GM13977 (cell line): Measurements from ENCODE around the gene MYH8.

Experiments
- DNase-seq: peaks from one replicate; pipeline ENCODE4 v3.0.0; 2012; ENCODE audit warnings: low spot score
- CTCF ChIP-seq: IDR thresholded peaks from 2 replicates; pipeline ENCODE4 v1.5.1; 2012; ENCODE audit warnings: mild to moderate bottlenecking, control low read depth; ENCODE audit not compliant: insufficient read depth; ENCODE audit errors: extremely low read depth, missing control alignments
- in situ Hi-C: fragments of 300-500 bp; cut with MboI; formaldehyde crosslinking; loops from one replicate; pipeline ENCODE4 v1.12.0; 2022; ENCODE audit warnings: low sequenced_read_pairs, low pct_unique_long_range_greater_than_20kb, mixed read lengths, inconsistent platforms; ENCODE audit not compliant: unreplicated experiment

MYH8 gene

DNA sequence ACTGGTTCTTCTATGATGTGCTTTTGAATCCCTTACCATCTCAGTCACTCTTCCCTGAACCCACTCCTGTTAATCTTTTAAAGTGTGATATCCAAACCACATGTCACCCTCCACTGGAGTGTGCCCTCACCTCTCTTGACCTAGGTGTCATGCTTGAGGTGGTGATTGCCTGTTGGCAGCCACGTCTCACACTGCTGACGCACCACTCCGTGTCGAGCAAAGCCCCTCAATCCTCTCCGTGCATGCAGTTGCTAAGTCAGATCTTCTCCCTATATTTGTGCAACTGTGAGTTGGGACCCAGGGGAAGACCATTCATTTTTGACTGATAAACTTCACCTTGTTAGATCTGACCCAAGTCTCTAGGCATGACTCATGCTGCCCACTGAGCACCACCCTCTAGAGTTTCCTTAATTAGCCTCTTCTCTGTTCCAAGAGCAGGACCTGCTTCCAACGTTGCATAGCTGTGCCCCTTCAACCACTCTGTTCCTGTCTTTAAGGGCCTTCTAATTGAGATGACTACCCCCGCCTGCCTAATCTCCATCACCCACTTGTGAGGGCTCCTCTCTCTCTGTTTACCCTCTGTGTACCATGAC lies 51.6 kb downstream of the MYH8 start:
- TF ChIP-seq CTCF, result no peak
- no peak for DNase-seq
- in situ Hi-C loops, result no loop called here

DNA sequence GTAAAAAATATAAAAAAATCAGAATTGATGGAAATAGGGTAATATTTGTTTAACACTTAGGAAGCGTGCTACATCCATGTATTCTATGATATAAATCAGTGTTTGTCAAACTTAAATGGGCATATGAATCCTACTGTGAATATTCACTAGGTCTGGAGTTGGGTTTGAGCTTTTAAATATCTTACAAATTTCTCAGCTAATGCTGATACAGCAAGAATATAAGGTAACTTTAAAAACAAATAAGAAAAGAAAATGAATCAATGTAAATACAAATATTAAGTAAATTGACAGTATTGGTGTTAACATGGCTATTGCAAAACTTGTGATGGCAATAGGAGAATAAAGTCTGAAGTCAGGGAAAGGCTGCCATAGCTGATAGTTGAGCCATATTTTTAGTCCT lies 52.5 kb downstream of the MYH8 start:
- DNase-seq, result no peak
- no peak for TF ChIP-seq CTCF
- in situ Hi-C loops, result no loop called here

DNA sequence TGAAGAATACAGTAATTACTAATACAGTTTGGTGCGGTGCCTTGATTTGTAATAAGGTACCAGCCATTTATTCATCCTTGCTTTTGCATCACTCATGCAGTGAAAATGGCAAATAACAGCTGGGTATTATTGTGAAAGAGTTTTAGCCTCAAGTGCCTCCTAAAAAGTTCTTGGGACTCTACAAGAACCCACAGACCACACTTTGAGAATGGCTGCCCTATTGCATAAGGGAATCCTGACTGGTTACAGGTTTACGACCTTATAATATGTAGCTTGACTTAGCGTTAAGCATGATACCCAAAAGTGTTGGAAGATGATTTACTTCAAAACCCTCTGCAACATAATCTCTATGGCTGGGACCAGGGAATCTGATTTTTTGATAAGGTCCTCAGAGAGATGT lies 53.2 kb downstream of the MYH8 start:
- no peak for DNase-seq
- in situ Hi-C loops, result no loop called here
- no peak for TF ChIP-seq CTCF

DNA sequence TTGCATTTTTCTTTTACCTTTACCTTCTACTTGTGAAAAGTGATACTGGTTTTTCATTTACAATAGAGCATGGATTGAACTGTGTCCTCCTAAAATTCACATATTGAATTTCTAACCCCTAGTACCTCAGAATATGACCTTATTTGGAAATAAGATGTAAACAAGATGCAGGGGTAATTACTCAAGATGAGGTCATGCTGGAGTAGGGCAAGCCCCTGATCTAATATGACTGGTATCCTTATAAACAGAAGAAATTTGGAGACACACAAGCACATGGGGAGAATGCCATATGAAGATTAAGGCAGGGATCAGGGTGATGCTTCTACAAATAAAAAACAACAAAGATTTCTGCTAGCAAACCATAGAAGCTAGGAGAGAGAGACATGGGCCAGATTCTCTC lies 61.2 kb downstream of the MYH8 start:
- TF ChIP-seq CTCF, result no peak
- in situ Hi-C loops, result no loop called here
- DNase-seq, result no peak

- peak; percentile 59 for TF ChIP-seq CTCF
- DNase-seq, result peak; percentile 55
- in situ Hi-C loops, result no loop called here
Observed at GRCh38 chr17:10357768-10358167, 64.0 kb downstream of the MYH8 start.

GRCh38 chr17:10354651-10355050 lies 67.1 kb downstream of the MYH8 start:
- TF ChIP-seq CTCF, result no peak
- DNase-seq, result no peak

GRCh38 chr17:10352893-10353292 lies 68.9 kb downstream of the MYH8 start:
- TF ChIP-seq CTCF, result no peak
- in situ Hi-C loops, result no loop called here
- no peak for DNase-seq

More at GRCh38 chr17:10354651-10355050, 67.1 kb downstream of the MYH8 start:
- in situ Hi-C loops, result no loop called here
